Measurements from ENCODE around the gene KIRREL3. TPM values are rescaled to one million over a fixed set of nuclear protein-coding genes. Genes with fewer than 3 reads are reported as not detected.

KIRREL3 gene
- total RNA-seq, 1 experiment from 2014 or later, result 0.44 TPM

DNA sequence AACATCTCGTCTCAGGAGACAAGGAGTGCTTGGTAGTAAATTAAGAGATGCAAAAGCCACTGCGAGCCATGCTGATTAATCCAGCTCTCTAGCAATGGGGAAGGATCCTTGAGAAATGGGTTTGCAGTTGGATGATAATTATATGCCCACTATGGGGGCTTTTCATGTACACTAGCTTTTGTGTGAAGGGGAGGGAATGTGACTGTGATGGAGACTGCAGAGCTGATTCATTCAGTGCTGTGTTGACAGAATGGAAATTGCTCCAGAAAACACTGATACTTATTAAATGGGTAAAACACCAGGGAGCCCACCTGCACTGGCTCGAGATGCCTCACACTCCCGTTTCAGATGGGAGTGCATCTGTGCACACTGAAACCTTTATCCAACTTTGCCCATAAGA, 37.0 kb upstream of the KIRREL3 start:
- CTCF ChIA-PET, result no interaction called here

DNA sequence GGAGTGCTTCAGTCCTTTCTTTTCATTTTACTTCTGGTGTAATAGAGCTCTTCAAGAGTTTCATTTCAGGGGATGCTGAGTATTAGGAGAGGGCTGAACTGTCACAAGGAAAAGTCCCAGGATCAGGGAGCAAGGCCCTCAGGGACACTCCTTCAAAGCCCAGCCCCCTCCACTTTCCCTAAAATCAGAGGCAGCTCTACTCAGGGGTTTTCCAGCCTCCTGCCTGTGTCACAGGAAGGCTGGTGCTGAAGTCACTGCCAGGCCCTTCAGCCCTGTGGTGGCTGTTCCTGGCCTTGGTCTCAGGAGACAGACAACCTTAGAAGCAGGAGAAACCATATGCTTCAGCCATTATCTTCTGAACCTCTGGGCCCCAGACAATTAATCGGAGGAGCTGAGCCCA, 36.4 kb upstream of the KIRREL3 start:
- intact Hi-C loops (cut with micrococcal nuclease), result no loop called here
- no peak overlapping the region for H3K27ac ChIP-seq (ENCODE audit: low read length)
- H4K20me1 ChIP-seq (ENCODE audit: low read length), result no peaks in the 10 kb centered on the region
- H3K9ac ChIP-seq (ENCODE audit: low read length), result no peak overlapping the region
- H3K36me3 ChIP-seq (ENCODE audit: low read depth, low read length), result no peaks in the 10 kb centered on the region
- H3F3A ChIP-seq (ENCODE audit: low read length, unreplicated experiment), result no peaks in the 10 kb centered on the region
- TF ChIP-seq EZH2 (IDR thresholded peaks at IDR 0.05; ENCODE audit: low read length, unreplicated experiment), result no peak
- TF ChIP-seq, protein P1, sequence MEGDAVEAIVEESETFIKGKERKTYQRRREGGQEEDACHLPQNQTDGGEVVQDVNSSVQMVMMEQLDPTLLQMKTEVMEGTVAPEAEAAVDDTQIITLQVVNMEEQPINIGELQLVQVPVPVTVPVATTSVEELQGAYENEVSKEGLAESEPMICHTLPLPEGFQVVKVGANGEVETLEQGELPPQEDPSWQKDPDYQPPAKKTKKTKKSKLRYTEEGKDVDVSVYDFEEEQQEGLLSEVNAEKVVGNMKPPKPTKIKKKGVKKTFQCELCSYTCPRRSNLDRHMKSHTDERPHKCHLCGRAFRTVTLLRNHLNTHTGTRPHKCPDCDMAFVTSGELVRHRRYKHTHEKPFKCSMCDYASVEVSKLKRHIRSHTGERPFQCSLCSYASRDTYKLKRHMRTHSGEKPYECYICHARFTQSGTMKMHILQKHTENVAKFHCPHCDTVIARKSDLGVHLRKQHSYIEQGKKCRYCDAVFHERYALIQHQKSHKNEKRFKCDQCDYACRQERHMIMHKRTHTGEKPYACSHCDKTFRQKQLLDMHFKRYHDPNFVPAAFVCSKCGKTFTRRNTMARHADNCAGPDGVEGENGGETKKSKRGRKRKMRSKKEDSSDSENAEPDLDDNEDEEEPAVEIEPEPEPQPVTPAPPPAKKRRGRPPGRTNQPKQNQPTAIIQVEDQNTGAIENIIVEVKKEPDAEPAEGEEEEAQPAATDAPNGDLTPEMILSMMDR (conservative IDR thresholded peaks at IDR 0.05; ENCODE audit: low read depth, low read length), result no peak
- no peak for TF ChIP-seq EZH2phosphoT487 (IDR thresholded peaks at IDR 0.05; ENCODE audit: borderline replicate concordance, low read length)
- no peak overlapping the region for H3K4me2 ChIP-seq (ENCODE audit: low read length)
- no peak overlapping the region for H2AFZ ChIP-seq (ENCODE audit: low read length)
- no peaks in the 10 kb centered on the region for H3K9me2 ChIP-seq (replicated peaks; ENCODE audit: low read length)
- ChIA-PET CTCF (no interaction called here), POLR2A (ENCODE audit: unreplicated experiment) (no interaction called here)
- peaks cover 33% of the 10 kb centered on the region for H3K27me3 ChIP-seq (ENCODE audit: low read length)
- no peak for DNase-seq
- no peaks in the 10 kb centered on the region for H3K79me2 ChIP-seq (ENCODE audit: low read length)
- 0 out of 2 replicates have a peak, but pooled peaks cover 5% of the 10 kb centered on the region for H3K9me3 ChIP-seq (ENCODE audit: low read length)
- H3K4me3 ChIP-seq (ENCODE audit: low read length), result no peak overlapping the region
- no peak for ATAC-seq
- H3K4me1 ChIP-seq (ENCODE audit: insufficient read depth, low read length), result no peaks in the 10 kb centered on the region
- BruUV-seq (replicated peaks), result no TSS peak

More for the DNA sequence above, 37.0 kb upstream of the KIRREL3 start:
- no peak overlapping the region for H2AFZ ChIP-seq (ENCODE audit: low read length)
- no peaks in the 10 kb centered on the region for H3K79me2 ChIP-seq (ENCODE audit: low read length)
- H3K4me2 ChIP-seq (ENCODE audit: low read length), result no peak overlapping the region
- no peaks in the 10 kb centered on the region for H4K20me1 ChIP-seq (ENCODE audit: low read length)
- peaks cover 33% of the 10 kb centered on the region for H3K27me3 ChIP-seq (ENCODE audit: low read length)
- no peak for ATAC-seq
- no peaks in the 10 kb centered on the region for H3K9me2 ChIP-seq (replicated peaks; ENCODE audit: low read length)
- POLR2A ChIA-PET (ENCODE audit: unreplicated experiment), result no interaction called here
- TF ChIP-seq EZH2phosphoT487 (IDR thresholded peaks at IDR 0.05; ENCODE audit: borderline replicate concordance, low read length), result no peak
- TF ChIP-seq EZH2 (IDR thresholded peaks at IDR 0.05; ENCODE audit: low read length, unreplicated experiment), result no peak
- TF ChIP-seq, protein P1 (conservative IDR thresholded peaks at IDR 0.05; ENCODE audit: low read depth, low read length), result no peak
- no peak overlapping the region for H3K27ac ChIP-seq (ENCODE audit: low read length)
- H3K9me3 ChIP-seq (ENCODE audit: low read length), result 0 out of 2 replicates have a peak, but pooled peaks cover 5% of the 10 kb centered on the region
- no peak overlapping the region for H3K9ac ChIP-seq (ENCODE audit: low read length)
- intact Hi-C loops (cut with micrococcal nuclease), result no loop called here
- H3K36me3 ChIP-seq (ENCODE audit: low read depth, low read length), result no peaks in the 10 kb centered on the region
- no TSS peak for BruUV-seq (replicated peaks)
- no peak for DNase-seq
- no peaks in the 10 kb centered on the region for H3K4me1 ChIP-seq (ENCODE audit: insufficient read depth, low read length)
- no peaks in the 10 kb centered on the region for H3F3A ChIP-seq (ENCODE audit: low read length, unreplicated experiment)
- H3K4me3 ChIP-seq (ENCODE audit: low read length), result no peak overlapping the region

DNA sequence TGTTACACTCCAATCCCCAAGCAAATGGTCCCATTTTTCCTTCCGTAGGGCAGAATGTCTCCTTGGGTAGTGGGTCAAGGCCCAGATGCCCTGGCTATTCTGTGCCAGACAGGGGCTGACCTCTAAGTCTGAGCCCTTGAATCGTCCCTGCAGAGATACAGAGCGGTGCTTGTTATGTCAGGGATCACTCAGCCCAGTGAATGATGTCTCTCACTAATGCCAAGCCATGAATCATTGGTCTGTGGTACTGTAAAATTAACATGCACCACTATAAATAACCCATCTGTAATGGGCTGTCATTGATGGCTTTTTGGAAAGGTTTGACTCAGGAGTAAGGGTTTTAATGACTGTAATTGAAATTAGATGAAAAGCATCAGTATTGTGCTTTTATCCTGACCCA, 35.3 kb upstream of the KIRREL3 start:
- H3K27me3 ChIP-seq (ENCODE audit: low read length), result peaks cover 24% of the 10 kb centered on the region
- H2AFZ ChIP-seq (ENCODE audit: low read length), result no peak overlapping the region
- H3F3A ChIP-seq (ENCODE audit: low read length, unreplicated experiment), result no peaks in the 10 kb centered on the region
- no peaks in the 10 kb centered on the region for H3K9me2 ChIP-seq (replicated peaks; ENCODE audit: low read length)
- no peak for DNase-seq
- intact Hi-C loops (cut with micrococcal nuclease), result no loop called here
- H3K9me3 ChIP-seq (ENCODE audit: low read length), result no peaks in the 10 kb centered on the region
- ATAC-seq, result no peak
- ChIA-PET POLR2A (ENCODE audit: unreplicated experiment) (no interaction called here), CTCF (no interaction called here)
- no peaks in the 10 kb centered on the region for H3K79me2 ChIP-seq (ENCODE audit: low read length)
- no TSS peak for BruUV-seq (replicated peaks)
- H3K9ac ChIP-seq (ENCODE audit: low read length), result no peak overlapping the region
- no peaks in the 10 kb centered on the region for H4K20me1 ChIP-seq (ENCODE audit: low read length)
- H3K4me3 ChIP-seq (ENCODE audit: low read length), result no peak overlapping the region
- H3K36me3 ChIP-seq (ENCODE audit: low read depth, low read length), result no peaks in the 10 kb centered on the region
- TF ChIP-seq, protein P1 (conservative IDR thresholded peaks at IDR 0.05; ENCODE audit: low read depth, low read length), result no peak
- TF ChIP-seq EZH2phosphoT487 (IDR thresholded peaks at IDR 0.05; ENCODE audit: borderline replicate concordance, low read length), result no peak
- no peak for TF ChIP-seq EZH2 (IDR thresholded peaks at IDR 0.05; ENCODE audit: low read length, unreplicated experiment)
- H3K27ac ChIP-seq (ENCODE audit: low read length), result no peak overlapping the region
- no peak overlapping the region for H3K4me2 ChIP-seq (ENCODE audit: low read length)
- H3K4me1 ChIP-seq (ENCODE audit: insufficient read depth, low read length), result no peaks in the 10 kb centered on the region

Data from PC-3 (cell line).